Pancreas (tissue), 10 donors: ENCODE data around the gene SLC24A4. TPM values are rescaled to one million over a fixed set of nuclear protein-coding genes. Genes with fewer than 3 reads are reported as not detected.

Source experiments
- ATAC-seq, 4 donors: fragments of 200-7000 bp; cut with Tn5 transposase; one replicate each; pipeline versions ENCODE4 v1.8.0 to v1.9.1; 2020; ENCODE audit warnings: mild to moderate bottlenecking in 4 of 4, moderate library complexity in 4 of 4
- DNase-seq, 6 donors: peaks; one replicate each; pipeline ENCODE4 v3.0.0-alpha.2; 2020
- FAIRE-seq: peaks from 2 replicates; lab custom pipeline; 2012; peaks lifted over from hg19 to GRCh38; lab: Jason Lieb, UNC
- H3K27ac ChIP-seq, 4 donors: fragments of 200-600 bp; sonication (generic); 1 replicate in 3 of 4; 2 replicates in 1 of 4; pipeline versions ENCODE4 v1.5.0 to v1.8.0; 2020
- H3K27me3 ChIP-seq, 4 donors: fragments of 200-600 bp; one replicate each; pipeline ENCODE4 v1.8.0; 2021
- H3K36me3 ChIP-seq, 3 donors: fragments of 200-600 bp; sonication (generic) in 1 of 3; one replicate each; pipeline versions ENCODE4 v1.5.0 to v1.8.0; 2020 to 2021
- H3K4me1 ChIP-seq, 3 donors: fragments of 200-600 bp; one replicate each; pipeline ENCODE4 v1.8.0; 2021
- H3K4me3 ChIP-seq, 4 donors: fragments of 200-600 bp; sonication (generic) in 2 of 4; one replicate each; pipeline versions ENCODE4 v1.5.0 to v1.8.0; 2020 to 2021
- H3K9me3 ChIP-seq, 4 donors: fragments of 200-600 bp; one replicate each; pipeline ENCODE4 v1.8.0; 2021
- CTCF ChIP-seq, 4 donors: fragments of 200-600 bp; sonication (generic) in 3 of 4; IDR thresholded peaks; one replicate each; pipeline versions ENCODE4 v1.5.0 to v1.8.0; 2021; ENCODE audit warnings: antibody characterized with exemption in 4 of 4
- WGBS, 2 donors: extraction: QIAGEN DNeasy Blood & Tissue Kit; methylation state at CpG; one replicate each; pipeline ENCODE4 v1.1.7; 2013; 5-methylcytosine and 5-hydroxymethylcytosine counted together
- intact Hi-C, 3 donors: fragments of 100-400 bp; cut with DNase I; formaldehyde crosslinking; loops; one replicate each; pipeline versions ENCODE4 v1.11.1 to v1.14.2; 2022
- polyA plus RNA-seq, 2 donors: library from polyadenylated mRNA; stranded (reverse); fragments of 200-250 nt; gene quantifications; one replicate each; pipeline ENCODE4 v1.2.3, GENCODE V29; 2013
- total RNA-seq, 6 donors: library from RNA; stranded (reverse); fragmentation: NEBNext Ultra II Directional in 4 of 6; extraction: Animal tissue kit (Norgen Biotek cat#: 25700) in 4 of 6; gene quantifications; one replicate each; pipeline versions ENCODE4 v1.2.1 to v1.2.4, GENCODE V29; 2021 to 2023
- donor health status: healthy with polysubstance abuse.
- donor health status: DM: no; HTN: no; CAD: no; lungs with moderate emphysema.
- donor health status: DM: no; HTN: no; CAD: no.
- donor health status: control.
- donor health status: control.
- donor health status: Bipolar disorder and iron deficiency.
- donor health status: DM: yes; HTN: yes; CAD: no.
- donor health status: DM: no; HTN: no; CAD: no.
- donor health status: DM: no; HTN: no; CAD: no.
- donor health status: DM: yes; HTN: yes; CAD: no.

SLC24A4 gene
- total and polyA plus RNA-seq, 8 donors = 0.04 to 0.14 (median 0.07) TPM

DNA sequence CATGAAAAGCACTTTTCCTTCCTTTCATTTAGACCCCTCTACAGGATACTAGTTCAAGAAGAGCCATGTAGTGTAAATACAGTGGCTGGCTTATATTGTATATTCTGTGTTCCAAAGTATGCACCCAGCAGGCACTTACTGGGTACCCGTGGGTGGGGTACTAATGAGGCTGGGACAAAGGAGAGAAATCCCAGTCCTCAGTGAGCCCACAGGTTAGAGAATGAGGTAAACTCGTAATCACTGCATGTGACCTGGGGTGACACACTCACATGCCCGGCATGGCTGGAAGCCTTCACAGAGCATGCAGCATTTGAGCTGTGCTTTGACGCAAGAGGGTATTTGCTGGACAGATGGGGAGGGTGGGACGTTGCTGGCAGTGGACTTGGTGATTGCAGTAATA is 17.1 kb downstream of the SLC24A4 start:
- Histone ChIP-seq H3K4me3 (no peak overlapping the region), H3K36me3 (no peaks in the 10 kb centered on the region), H3K27me3 (no peaks in the 10 kb centered on the region), H3K9me3 (no peaks in the 10 kb centered on the region), H3K4me1 (no peaks in the 10 kb centered on the region), H3K27ac (no peak overlapping the region)
- 45 to 51% methylated on average over 5 of the region's 5 CpGs for WGBS, 2 donors
- FAIRE-seq (no peak), DNase-seq (no peak), ATAC-seq (no peak)
- TF ChIP-seq CTCF (IDR thresholded peaks at IDR 0.05) = no peak
- intact Hi-C loops = no loop called here

GRCh38 chr14:92340931-92341330 is 18.0 kb downstream of the SLC24A4 start:
- FAIRE-seq = no peak

DNA sequence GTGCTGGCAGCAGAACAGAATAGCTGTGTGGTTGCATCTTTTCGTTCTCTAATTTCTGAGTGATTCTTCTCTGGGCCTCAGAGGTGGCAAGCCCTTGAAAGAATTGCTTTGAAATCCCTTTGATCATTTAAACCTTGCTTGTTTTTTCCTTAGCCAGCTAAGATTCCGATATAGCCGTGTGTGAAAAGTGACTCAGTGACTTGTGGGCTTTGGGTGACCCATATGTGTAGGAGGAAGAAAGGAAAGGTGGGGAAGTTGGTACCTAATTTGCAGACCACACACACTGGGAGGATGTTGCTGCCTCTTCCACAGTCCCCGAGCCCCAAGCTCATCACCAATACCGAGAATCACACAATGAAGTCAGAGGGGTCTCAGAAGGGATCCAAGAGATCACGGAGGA is 18.8 kb downstream of the SLC24A4 start:
- intact Hi-C loops = no loop called here
- H3K4me3 ChIP-seq = no peak overlapping the region
- 74 to 90% methylated on average over 6 of the region's 6 CpGs for WGBS, 2 donors
- peaks cover 0 to 4% (median 0%) of the 10 kb centered on the region in 4 donors for H3K27me3 ChIP-seq
- no peak for TF ChIP-seq CTCF (IDR thresholded peaks at IDR 0.05)
- H3K27ac ChIP-seq = no peak overlapping the region
- H3K9me3 ChIP-seq = no peaks in the 10 kb centered on the region
- no peaks in the 10 kb centered on the region for H3K36me3 ChIP-seq
- FAIRE-seq (no peak), DNase-seq (no peak), ATAC-seq (no peak)
- no peaks in the 10 kb centered on the region for H3K4me1 ChIP-seq

More at GRCh38 chr14:92340931-92341330, 18.0 kb downstream of the SLC24A4 start:
- no peaks in the 10 kb centered on the region for H3K9me3 ChIP-seq
- no peak overlapping the region for H3K4me3 ChIP-seq
- no peaks in the 10 kb centered on the region for H3K36me3 ChIP-seq
- no peaks in the 10 kb centered on the region for H3K4me1 ChIP-seq
- ATAC-seq (no peak), DNase-seq (no peak)
- intact Hi-C loops = no loop called here
- H3K27ac ChIP-seq = no peak overlapping the region
- TF ChIP-seq CTCF (IDR thresholded peaks at IDR 0.05) = no peak
- 70% methylated on average over 7 of the region's 7 CpGs for WGBS, 2 donors
- peaks cover 0 to 1% (median 0%) of the 10 kb centered on the region in 4 donors for H3K27me3 ChIP-seq

GRCh38 chr14:92348154-92348553 is 25.2 kb downstream of the SLC24A4 start:
- H3K4me1 ChIP-seq = no peaks in the 10 kb centered on the region
- no peaks in the 10 kb centered on the region for H3K9me3 ChIP-seq
- intact Hi-C loops = no loop called here
- ATAC-seq (peak in 1 of 4 donors; percentile 21), FAIRE-seq (no peak), DNase-seq (no peak)
- WGBS, 2 donors = 4 to 8% methylated on average over 5 of the region's 5 CpGs
- no peak overlapping the region for H3K27ac ChIP-seq
- H3K4me3 ChIP-seq = no peak overlapping the region
- TF ChIP-seq CTCF (IDR thresholded peaks at IDR 0.05) = no peak
- peaks cover 0 to 10% (median 0%) of the 10 kb centered on the region in 4 donors for H3K27me3 ChIP-seq
- H3K36me3 ChIP-seq = no peaks in the 10 kb centered on the region

GRCh38 chr14:92351750-92352149 is 28.8 kb downstream of the SLC24A4 start:
- Histone ChIP-seq H3K27ac (no peak overlapping the region), H3K4me1 (no peaks in the 10 kb centered on the region), H3K9me3 (no peaks in the 10 kb centered on the region), H3K36me3 (no peaks in the 10 kb centered on the region), H3K27me3 (peaks cover 0 to 11% (median 2%) of the 10 kb centered on the region in 4 donors), H3K4me3 (no peak overlapping the region)
- no peak for TF ChIP-seq CTCF (IDR thresholded peaks at IDR 0.05)
- 76 to 77% methylated on average over 1 of the region's 1 CpG for WGBS, 2 donors
- no peak for DNase-seq
- intact Hi-C loops = no loop called here
- no peak for FAIRE-seq
- ATAC-seq = no peak
